Neural cell (in vitro differentiated cells): ENCODE measurements around the gene CBLB. TPM values are rescaled to one million over a fixed set of nuclear protein-coding genes. Genes with fewer than 3 reads are reported as not detected.

Experiments used
- H2AFZ ChIP-seq: fragments of 200-600, 300-800 bp; sonication (generic), shearing (Covaris generic); 2 replicates; pipeline ENCODE4 v1.6.0; 2014; ENCODE audit warnings: low read depth, mild to moderate bottlenecking, antibody characterized with exemption, low read length, moderate library complexity
- H3F3A ChIP-seq: fragments of 200-600 bp; shearing (Covaris generic); 2 replicates; pipeline ENCODE4 v1.6.1; 2016; ENCODE audit warnings: mild to moderate bottlenecking, moderate library complexity, mixed read lengths, antibody characterized with exemption, low read length; ENCODE audit not compliant: insufficient read depth, poor library complexity, severe bottlenecking
- H3K27ac ChIP-seq: fragments of 200-600, 300-800 bp; sonication (generic), shearing (Covaris generic); 2 replicates; pipeline ENCODE4 v1.5.1; 2014; ENCODE audit warnings: mild to moderate bottlenecking, low read length, moderate library complexity
- H3K27me3 ChIP-seq: fragments of 300-800, 200-600 bp; sonication (generic), shearing (Covaris generic); 2 replicates; pipeline ENCODE4 v1.6.0; 2014; ENCODE audit warnings: mild to moderate bottlenecking, low read depth, low read length, moderate library complexity; ENCODE audit not compliant: insufficient read depth
- H3K36me3 ChIP-seq: fragments of 300-800, 200-600 bp; sonication (generic), shearing (Covaris generic); 2 replicates; pipeline ENCODE4 v1.5.1; 2014; ENCODE audit warnings: mild to moderate bottlenecking, antibody characterized with exemption, low read length, moderate library complexity; ENCODE audit not compliant: insufficient read depth
- H3K4me2 ChIP-seq: fragments of 300-800, 200-600 bp; sonication (generic), shearing (Covaris generic); 2 replicates; pipeline ENCODE4 v1.6.0; 2014; ENCODE audit warnings: mild to moderate bottlenecking, low read length
- H3K4me3 ChIP-seq: fragments of 300-800, 200-600 bp; sonication (generic), shearing (Covaris generic); 2 replicates; pipeline ENCODE4 v1.5.1; 2014; ENCODE audit warnings: mild to moderate bottlenecking, low read length, moderate library complexity
- H3K79me2 ChIP-seq: fragments of 200-600 bp; shearing (Covaris generic); replicated peaks from 2 replicates; pipeline ENCODE4 v1.6.0; 2014; ENCODE audit warnings: mild to moderate bottlenecking, low read length, moderate library complexity; ENCODE audit not compliant: insufficient read depth
- H3K9ac ChIP-seq: fragments of 300-800, 200-600 bp; sonication (generic), shearing (Covaris generic); 2 replicates; pipeline ENCODE4 v1.6.1; 2016; ENCODE audit warnings: mild to moderate bottlenecking, low read length, mixed read lengths
- H3K9me2 ChIP-seq: fragments of 200-600 bp; shearing (Covaris generic); 2 replicates; pipeline ENCODE4 v1.6.1; 2016; ENCODE audit warnings: mild to moderate bottlenecking, low read length, mixed read lengths; ENCODE audit not compliant: insufficient read depth
- H3K9me3 ChIP-seq: fragments of 200-600, 300-800 bp; sonication (generic), shearing (Covaris generic); 2 replicates; pipeline ENCODE4 v1.6.1; 2016; ENCODE audit warnings: mild to moderate bottlenecking, mixed run types, low read length, moderate library complexity, mixed read lengths
- H4K20me1 ChIP-seq: fragments of 200-600 bp; shearing (Covaris generic); 2 replicates; pipeline ENCODE4 v1.6.1; 2016; ENCODE audit warnings: mild to moderate bottlenecking, mixed run types; ENCODE audit not compliant: insufficient read depth
- CTCF ChIP-seq: fragments of 450-650 bp; IDR thresholded peaks from 2 replicates; pipeline ENCODE4 v1.5.1; 2014; ENCODE audit warnings: antibody characterized with exemption, mild to moderate bottlenecking, moderate library complexity; ENCODE audit not compliant: poor library complexity, severe bottlenecking
- EZH2 ChIP-seq: fragments of 200-600, 300-800 bp; shearing (Covaris generic), sonication (generic); IDR thresholded peaks from 2 replicates; pipeline ENCODE4 v1.6.1; 2014; ENCODE audit warnings: antibody characterized with exemption, low read length, borderline replicate concordance, mild to moderate bottlenecking; ENCODE audit not compliant: insufficient read depth, poor library complexity, severe bottlenecking
- MXI1 ChIP-seq: fragments of 450-650 bp; conservative IDR thresholded peaks from 2 replicates; pipeline ENCODE4 v1.6.1; 2014; ENCODE audit warnings: antibody characterized with exemption, mild to moderate bottlenecking; ENCODE audit not compliant: poor library complexity, severe bottlenecking
- POLR2AphosphoS5 ChIP-seq: IDR thresholded peaks from 2 replicates; pipeline ENCODE4 v1.6.1; 2012
- RAD21 ChIP-seq: fragments of 450-650 bp; conservative IDR thresholded peaks from 2 replicates; pipeline ENCODE4 v1.6.1; 2014; ENCODE audit warnings: antibody characterized with exemption, mild to moderate bottlenecking, moderate library complexity
- REST ChIP-seq: IDR thresholded peaks from 2 replicates; pipeline ENCODE4 v1.6.1; 2012; ENCODE audit warnings: borderline replicate concordance
- SMC3 ChIP-seq: fragments of 450-650 bp; conservative IDR thresholded peaks from 2 replicates; pipeline ENCODE4 v1.6.1; 2014; ENCODE audit warnings: antibody characterized with exemption, mild to moderate bottlenecking, moderate library complexity; ENCODE audit not compliant: poor library complexity
- TAF1 ChIP-seq: IDR thresholded peaks from 2 replicates; pipeline ENCODE4 v1.6.1; 2012; ENCODE audit warnings: low read depth
- polyA plus RNA-seq: library from polyadenylated mRNA; depleted of rRNA; stranded (reverse); fragments of >200 nt; gene quantifications from 2 replicates; pipeline ENCODE4 v1.2.3, GENCODE V29; 2014

The CBLB gene
- polyA plus RNA-seq, 1 donor from 2014 or later = 36.4 TPM

- Histone ChIP-seq H3K9me2 (no peaks in the 10 kb centered on the region), H3K27me3 (no peaks in the 10 kb centered on the region), H3K4me2 (no peak overlapping the region), H3K79me2 (peaks cover 11% of the 10 kb centered on the region), H2AFZ (no peak overlapping the region), H3K4me3 (no peak overlapping the region), H3F3A (peaks cover 2% of the 10 kb centered on the region), H4K20me1 (no peaks in the 10 kb centered on the region), H3K36me3 (no peaks in the 10 kb centered on the region), H3K27ac (no peak overlapping the region), H3K9ac (no peak overlapping the region), H3K9me3 (no peaks in the 10 kb centered on the region)
- TF ChIP-seq CTCF = no peak
- TF ChIP-seq MXI1 = no peak
- TF ChIP-seq SMC3 = no peak
- TF ChIP-seq RAD21 = no peak
Measured at GRCh38 chr3:105807146-105807545, 61.7 kb downstream of the CBLB start.

- Histone ChIP-seq H3F3A (peaks cover 2% of the 10 kb centered on the region), H3K4me2 (no peak overlapping the region), H3K9ac (no peak overlapping the region), H2AFZ (no peak overlapping the region), H4K20me1 (no peaks in the 10 kb centered on the region), H3K27ac (no peak overlapping the region), H3K27me3 (no peaks in the 10 kb centered on the region), H3K79me2 (peaks cover 11% of the 10 kb centered on the region), H3K9me2 (no peaks in the 10 kb centered on the region), H3K36me3 (no peaks in the 10 kb centered on the region), H3K4me3 (no peak overlapping the region), H3K9me3 (no peaks in the 10 kb centered on the region)
- no peak for TF ChIP-seq POLR2AphosphoS5
Measured at GRCh38 chr3:105806359-105806758, 62.5 kb downstream of the CBLB start.

GRCh38 chr3:105805404-105805803, 63.4 kb downstream of the CBLB start:
- H4K20me1 ChIP-seq = no peaks in the 10 kb centered on the region
- no peaks in the 10 kb centered on the region for H3K27me3 ChIP-seq
- H3K4me2 ChIP-seq = no peak overlapping the region
- TF ChIP-seq CTCF (no peak), EZH2 (no peak), RAD21 (no peak), TAF1 (no peak), POLR2AphosphoS5 (no peak), SMC3 (no peak), MXI1 (no peak), REST (no peak)
- no peak overlapping the region for H3K27ac ChIP-seq
- no peaks in the 10 kb centered on the region for H3K9me2 ChIP-seq
- H3K79me2 ChIP-seq = peaks cover 8% of the 10 kb centered on the region
- no peak overlapping the region for H3K9ac ChIP-seq
- H2AFZ ChIP-seq = no peak overlapping the region
- peaks cover 2% of the 10 kb centered on the region for H3F3A ChIP-seq
- no peaks in the 10 kb centered on the region for H3K9me3 ChIP-seq
- H3K36me3 ChIP-seq = no peaks in the 10 kb centered on the region
- no peak overlapping the region for H3K4me3 ChIP-seq
